Uterus (tissue), 2 donors: ENCODE measurements around the gene GCK.

Experiments used
- CTCF ChIP-seq, 4 experiments: fragments of 200-600 bp in 2 of 4; fragments of 450-650 bp in 2 of 4; sonication (generic) in 2 of 4; IDR thresholded peaks; one replicate each; pipeline ENCODE4 v1.5.1; 2016 to 2019; ENCODE audit warnings: antibody characterized with exemption in 4 of 4, mild to moderate bottlenecking in 2 of 4, moderate library complexity in 1 of 4
- POLR2A ChIP-seq, 2 donors: fragments of 450-650 bp; IDR thresholded peaks; one replicate each; pipeline ENCODE4 v1.6.1; 2016; ENCODE audit warnings: antibody characterized with exemption in 2 of 2, mild to moderate bottlenecking in 1 of 2, moderate library complexity in 1 of 2

DNA sequence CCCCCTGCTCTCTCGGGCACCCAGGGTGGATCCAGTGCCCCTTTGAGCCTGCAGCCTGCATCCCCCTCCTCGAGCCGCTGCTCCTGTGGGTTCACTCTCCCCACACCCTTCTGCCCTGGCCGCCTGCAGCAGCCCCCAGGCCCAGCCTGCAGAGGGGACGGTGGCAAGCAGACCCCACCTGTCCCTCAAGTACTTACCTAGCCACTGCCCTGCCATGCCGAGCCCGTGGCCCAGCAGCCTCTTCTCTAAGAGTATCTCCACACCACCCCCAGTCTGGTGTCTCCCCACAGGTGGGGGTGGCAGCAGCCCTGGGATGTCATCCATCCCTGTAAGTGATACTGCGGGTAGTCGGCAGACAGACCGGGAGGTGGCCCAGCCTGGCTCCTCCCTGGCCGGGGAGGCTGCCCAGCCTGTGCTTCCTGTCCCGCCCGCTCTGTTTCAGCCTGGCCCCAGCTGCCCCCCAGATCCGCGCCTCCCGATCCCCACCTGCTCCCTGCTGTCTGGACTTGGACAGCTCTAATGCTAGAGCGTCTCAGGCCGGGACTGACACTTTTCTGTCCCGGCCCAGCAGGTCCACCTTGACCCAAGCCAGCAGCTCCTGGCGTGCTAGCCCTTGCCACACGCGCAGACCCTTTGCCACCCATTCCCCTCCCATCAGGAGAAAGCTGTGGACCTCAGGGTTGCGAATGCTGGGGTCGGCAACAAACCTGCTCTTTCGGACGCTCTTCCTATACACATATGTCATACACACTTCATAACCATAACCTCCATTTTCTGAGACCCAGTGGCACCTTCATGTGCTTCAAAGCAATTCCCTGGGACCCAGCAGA is 36.5 kb upstream of the GCK start:
- no peak for TF ChIP-seq CTCF (IDR thresholded peaks at IDR 0.05)
- TF ChIP-seq POLR2A (IDR thresholded peaks at IDR 0.05), result no peak
